K562 (cell line): ENCODE results near the gene ITPK1. TPM values are rescaled to one million over a fixed set of nuclear protein-coding genes. Genes with fewer than 3 reads are reported as not detected.

Experiments
- ATAC-seq: fragments of 200-7000 bp; cut with Tn5 transposase; 3 replicates; pipeline ENCODE4 v1.9.1; 2020; ENCODE audit warnings: moderate library complexity
- BruUV-seq: library from RNA; stranded (reverse); fragments of 400-500 nt; replicated peaks from 2 replicates; lab custom pipeline; 2021; lab: Mats Ljungman, UMichigan
- CTCF ChIA-PET: fragments of 300-600 bp; formaldehyde crosslinking; extraction: SDS; loops from one replicate; lab custom pipeline; 2021; ENCODE audit warnings: low intra/inter-chr PET ratio; lab: Yijun Ruan, JAX
- POLR2A ChIA-PET: fragments of 300-600, 350-650 bp; sonication (Branson Sonifier 250); formaldehyde crosslinking; extraction: SDS; loops from one replicate; lab custom pipeline; 2021; ENCODE audit warnings: antibody characterized with exemption, inconsistent platforms; lab: Yijun Ruan, JAX
- DNase-seq, 4 experiments: peaks; one replicate each; pipeline versions ENCODE4 v3.0.0 to v3.0.0-alpha.2; 2011 to 2018; ENCODE audit warnings: low spot score in 3 of 4, mixed read lengths in 3 of 4; ENCODE audit errors: extremely low read depth in 1 of 4
- FAIRE-seq: peaks from 2 replicates; lab custom pipeline; 2011; peaks lifted over from hg19 to GRCh38; lab: Jason Lieb, UNC
- H2AFZ ChIP-seq: 2 replicates; pipeline ENCODE4 v1.6.0; 2011; ENCODE audit warnings: low read depth, low read length, control low read depth, inconsistent platforms
- H3K27ac ChIP-seq: fragments of 200-600 bp; 3 replicates; pipeline ENCODE4 v1.8.0; 2011; ENCODE audit warnings: low read depth, mild to moderate bottlenecking, control low read depth, inconsistent platforms, low read length, moderate library complexity, mixed read lengths; ENCODE audit errors: extremely low read depth
- H3K27me3 ChIP-seq, 2 experiments: fragments of 300-600 bp in 1 of 2; 2 replicates in 1 of 2; 3 replicates in 1 of 2; pipeline versions ENCODE4 v1.6.0 to v1.8.0; 2011; ENCODE audit warnings: inconsistent platforms in 2 of 2, low read length in 2 of 2, mild to moderate bottlenecking in 1 of 2, mixed read lengths in 1 of 2, moderate library complexity in 1 of 2; ENCODE audit not compliant: control insufficient read depth in 2 of 2, insufficient read depth in 2 of 2
- H3K36me3 ChIP-seq: fragments of 300-600 bp; 3 replicates; pipeline ENCODE4 v1.8.0; 2011; ENCODE audit warnings: mild to moderate bottlenecking, low read length, inconsistent platforms; ENCODE audit not compliant: control insufficient read depth, insufficient read depth
- H3K4me1 ChIP-seq, 2 experiments: fragments of 200-600 bp in 1 of 2; replicated peaks in 1 of 2; 2 replicates in 1 of 2; 3 replicates in 1 of 2; pipeline versions ENCODE4 v1.5.1 to v1.8.0; 2011; ENCODE audit warnings: inconsistent platforms in 2 of 2, low read length in 2 of 2, mild to moderate bottlenecking in 1 of 2, mixed read lengths in 1 of 2, moderate library complexity in 1 of 2; ENCODE audit not compliant: control insufficient read depth in 2 of 2, insufficient read depth in 2 of 2
- H3K4me2 ChIP-seq: 2 replicates; pipeline ENCODE4 v1.6.1; 2011; ENCODE audit warnings: low read length, control low read depth, inconsistent platforms, mixed read lengths; ENCODE audit not compliant: insufficient read depth
- H3K4me3 ChIP-seq: fragments of 200-600 bp; sonication (generic), shearing (Covaris generic); 2 replicates; pipeline ENCODE4 v1.5.1; 2016; ENCODE audit warnings: control low read depth, inconsistent platforms
- H3K79me2 ChIP-seq: fragments of 200-600 bp; 3 replicates; pipeline ENCODE4 v1.8.0; 2011; ENCODE audit warnings: low read length, inconsistent platforms; ENCODE audit not compliant: control insufficient read depth, insufficient read depth
- H3K9ac ChIP-seq, 2 experiments: 2 replicates each; pipeline versions ENCODE4 v1.6.0 to v1.6.1; 2011; ENCODE audit warnings: low read depth in 2 of 2, low read length in 2 of 2, control low read depth in 1 of 2, inconsistent platforms in 1 of 2, mild to moderate bottlenecking in 1 of 2, mixed read lengths in 1 of 2; ENCODE audit not compliant: insufficient read depth in 1 of 2
- H3K9me1 ChIP-seq: one replicate; pipeline ENCODE4 v1.6.0; 2011; ENCODE audit warnings: inconsistent platforms, mild to moderate bottlenecking, low read length, moderate library complexity; ENCODE audit not compliant: control insufficient read depth, insufficient read depth
- H3K9me3 ChIP-seq: replicated peaks from 2 replicates; pipeline ENCODE4 v1.5.1; 2011; ENCODE audit warnings: low read depth, low read length, inconsistent platforms; ENCODE audit not compliant: control insufficient read depth, insufficient read depth
- H4K20me1 ChIP-seq: replicated peaks from 2 replicates; pipeline ENCODE4 v1.6.1; 2011; ENCODE audit warnings: low read length, inconsistent platforms, mixed read lengths; ENCODE audit not compliant: control insufficient read depth, insufficient read depth
- BCLAF1 ChIP-seq, 2 experiments: fragments of 450-650 bp in 1 of 2; IDR thresholded peaks; 2 replicates each; pipeline ENCODE4 v1.6.1; 2011 to 2017; ENCODE audit warnings: low read depth in 2 of 2, antibody characterized with exemption in 1 of 2, borderline replicate concordance in 1 of 2, low read length in 1 of 2, mild to moderate bottlenecking in 1 of 2, mixed read lengths in 1 of 2; ENCODE audit not compliant: control insufficient read depth in 1 of 2
- CHCHD3 ChIP-seq: fragments of 250-450 bp; sonication (Bioruptor Pico); IDR thresholded peaks from 2 replicates; pipeline ENCODE4 v2.1.2; 2022; ENCODE audit warnings: mild to moderate bottlenecking
- CLOCK ChIP-seq: fragments of 250-450 bp; sonication (Bioruptor Pico); IDR thresholded peaks from 2 replicates; pipeline ENCODE4 v1.4.0; 2020; ENCODE audit warnings: mild to moderate bottlenecking, moderate library complexity, borderline replicate concordance
- EHMT2 ChIP-seq: fragments of 450-650 bp; IDR thresholded peaks from 2 replicates; pipeline ENCODE4 v1.6.1; 2018; ENCODE audit warnings: antibody characterized with exemption
- HNRNPK ChIP-seq: fragments of 200-400 bp; formaldehyde crosslinking; IDR thresholded peaks from one replicate; pipeline ENCODE4 v1.6.1; 2018; ENCODE audit warnings: mild to moderate bottlenecking, low read depth, low read length; ENCODE audit not compliant: poor library complexity, severe bottlenecking
- MCM5 ChIP-seq: fragments of 450-650 bp; IDR thresholded peaks from 2 replicates; pipeline ENCODE4 v1.6.1; 2016; ENCODE audit warnings: low read depth
- TBL1XR1 ChIP-seq, 2 experiments: IDR thresholded peaks; 2 replicates each; pipeline ENCODE4 v1.6.1; 2012; ENCODE audit warnings: improper control_type of control experiment in 2 of 2, low read length in 2 of 2, mild to moderate bottlenecking in 1 of 2
- XRCC5 ChIP-seq: fragments of 200-400 bp; formaldehyde crosslinking; IDR thresholded peaks from 2 replicates; pipeline ENCODE4 v1.6.1; 2017; ENCODE audit warnings: low read depth, mild to moderate bottlenecking, low read length
- ZNF274 ChIP-seq: IDR thresholded peaks from 2 replicates; pipeline ENCODE4 v1.6.1; 2011; ENCODE audit warnings: low read depth, mild to moderate bottlenecking, low read length, moderate library complexity, borderline replicate concordance
- ZNF551 ChIP-seq: fragments of 250-450 bp; sonication (Bioruptor Pico); IDR thresholded peaks from 2 replicates; pipeline ENCODE4 v1.5.0; 2021; ENCODE audit warnings: mild to moderate bottlenecking, moderate library complexity
- ZNF57 ChIP-seq: fragments of 450-650 bp; formaldehyde crosslinking; IDR thresholded peaks from 2 replicates; pipeline ENCODE4 v1.4.0; 2020; ENCODE audit warnings: mild to moderate bottlenecking, moderate library complexity
- ZNF609 ChIP-seq: sonication (generic); formaldehyde crosslinking; IDR thresholded peaks from 2 replicates; pipeline ENCODE4 v1.8.1; 2023; ENCODE audit warnings: missing genetic modification reagents, mild to moderate bottlenecking, borderline replicate concordance
- WGBS: fragments of 100-300 bp; shearing (Covaris generic); methylation state at CpG from one replicate; pipeline ENCODE4 v1.1.6; 2016; ENCODE audit warnings: low coverage, mixed read lengths; ENCODE audit not compliant: insufficient coverage; ENCODE audit errors: missing lambda C conversion rate; 5-methylcytosine and 5-hydroxymethylcytosine counted together
- in situ Hi-C: fragments of 300-500 bp; cut with MboI; formaldehyde crosslinking; loops from 4 replicates; pipeline ENCODE4 v1.15.0; 2018; ENCODE audit warnings: inconsistent platforms, mixed read lengths
- intact Hi-C: fragments of 100-400 bp; cut with micrococcal nuclease; formaldehyde crosslinking; loops from 2 replicates; pipeline ENCODE4 v1.14.2; 2022
- polyA plus RNA-seq, 8 experiments: library from polyadenylated mRNA; depleted of rRNA in 4 of 8; stranded (reverse) in 5 of 8; unstranded in 3 of 8; fragments of >200 nt; fragmentation: Nextera tagmentation in 2 of 8; fragmentation: Illumina TruSeq in 1 of 8; extraction: Ambion mirVana in 2 of 8; extraction: Trizol in 1 of 8; gene quantifications; 2 replicates each; pipeline versions ENCODE4 v1.2.1 to v1.2.3, GENCODE V29; 2011 to 2014; ENCODE audit warnings: inconsistent platforms in 1 of 8, missing spikeins in 1 of 8
- total RNA-seq, 7 experiments: library from RNA; depleted of rRNA in 6 of 7; stranded (reverse); fragments of >200 nt in 6 of 7; fragmentation: Illumina TruSeq in 2 of 7; extraction: Trizol in 2 of 7; gene quantifications; 2 replicates each; pipeline versions ENCODE4 v1.2.1 to v1.2.3, GENCODE V29; 2011 to 2021; ENCODE audit warnings: low replicate concordance in 1 of 7

ITPK1 gene
- total and polyA plus RNA-seq, 9 of the 15 experiments (the other 6 are each of a cell fraction or from before 2014, with no cell fraction given): 1.2 to 39.2 (median 23.0) TPM

- POLR2A ChIA-PET: no interaction called here
- Histone ChIP-seq H2AFZ (no peak overlapping the region), H4K20me1 (no peaks in the 10 kb centered on the region), H3K79me2 (peaks cover 4% of the 10 kb centered on the region; the same call in 1 of the 3 replicates), H3K9me3 (no peaks in the 10 kb centered on the region), H3K4me2 (no peak overlapping the region), H3K4me3 (no peak overlapping the region), H3K27me3 (no peaks in the 10 kb centered on the region), H3K36me3 (no peaks in the 10 kb centered on the region), H3K9ac (no peak overlapping the region), H3K27ac (no peak overlapping the region), H3K4me1 (peaks cover 0 to 10% of the 10 kb centered on the region in 2 experiments; a peak in 1 of 5 replicates), H3K9me1 (no peaks in the 10 kb centered on the region)
- DNase-seq: no peak
- in situ Hi-C loops: no loop called here
- intact Hi-C loops: no loop called here
- no TSS peak for BruUV-seq
- no peak for FAIRE-seq
- WGBS: 20% methylated on average over 2 of the region's 12 CpGs
- CTCF ChIA-PET: no interaction called here
- no peak for ATAC-seq
- TF ChIP-seq XRCC5 (no peak), MCM5 (no peak), ZNF57 (CRISPR knock-in tag) (no peak), ZNF609 (no peak), ZNF551 (CRISPR knock-in tag) (no peak), CHCHD3 (CRISPR knock-in tag) (no peak), TBL1XR1 (IDR thresholded peaks at IDR 0.05; ENCODE audit: low read length in 2 of 2) (no peak), BCLAF1 (IDR thresholded peaks at IDR 0.05; ENCODE audit: borderline replicate concordance in 1 of 2, control insufficient read depth in 1 of 2, low read depth in 2 of 2, low read length in 1 of 2) (no peak), EHMT2 (no peak), ZNF274 (no peak), CLOCK (CRISPR knock-in tag) (no peak), HNRNPK (no peak)
These were observed 145.5 kb downstream of the ITPK1 start for GRCh38 chr14:92970271-92970670.
